Psoas muscle (tissue), 8 donors: ENCODE measurements around the gene SH3RF2. TPM values are rescaled to one million over a fixed set of nuclear protein-coding genes. Genes with fewer than 3 reads are reported as not detected.

Source experiments
- ATAC-seq, 4 donors: fragments of 200-7000 bp; cut with Tn5 transposase; one replicate each; pipeline ENCODE4 v1.9.1; 2020; ENCODE audit warnings: moderate library complexity in 3 of 4, mild to moderate bottlenecking in 2 of 4
- DNase-seq, 2 donors: peaks; one replicate each; pipeline ENCODE4 v3.0.0-alpha.2; 2020
- H3K27ac ChIP-seq: fragments of 200-600 bp; one replicate; pipeline ENCODE4 v1.8.0; 2022
- H3K27me3 ChIP-seq, 3 donors: fragments of 200-600 bp in 1 of 3; one replicate each; pipeline versions ENCODE4 v1.6.1 to v1.8.0; 2013 to 2022; ENCODE audit warnings: low read length in 2 of 3, mild to moderate bottlenecking in 2 of 3, moderate library complexity in 1 of 3; ENCODE audit not compliant: insufficient read depth in 3 of 3
- H3K36me3 ChIP-seq, 2 donors: fragments of 200-600 bp in 1 of 2; one replicate each; pipeline versions ENCODE4 v1.6.1 to v1.8.0; 2013 to 2022; ENCODE audit warnings: low read depth in 1 of 2, mild to moderate bottlenecking in 1 of 2, moderate library complexity in 1 of 2; ENCODE audit not compliant: insufficient read depth in 1 of 2
- H3K4me1 ChIP-seq: fragments of 200-600 bp; one replicate; pipeline ENCODE4 v1.8.0; 2022
- H3K4me3 ChIP-seq: fragments of 200-600 bp; one replicate; pipeline ENCODE4 v1.8.0; 2022; ENCODE audit warnings: mild to moderate bottlenecking
- H3K9me3 ChIP-seq: fragments of 200-600 bp; one replicate; pipeline ENCODE4 v1.8.0; 2022
- CTCF ChIP-seq: fragments of 200-600 bp; IDR thresholded peaks from one replicate; pipeline ENCODE4 v1.8.0; 2022; ENCODE audit warnings: antibody characterized with exemption
- WGBS, 3 donors: extraction: QIAGEN DNeasy Blood & Tissue Kit; methylation state at CpG; one replicate each; pipeline versions ENCODE4 v1.1.6 to v1.1.7; 2013; 5-methylcytosine and 5-hydroxymethylcytosine counted together
- intact Hi-C, 2 donors: fragments of 100-400 bp; cut with DNase I; formaldehyde crosslinking; loops; one replicate each; pipeline versions ENCODE4 v1.11.0 to v1.14.2; 2022
- polyA plus RNA-seq, 3 donors: library from polyadenylated mRNA; stranded (reverse); fragments of 200-250 nt; gene quantifications; one replicate each; pipeline ENCODE4 v1.2.3, GENCODE V29; 2013
- total RNA-seq, 4 donors: library from RNA; stranded (reverse); fragmentation: NEBNext Ultra II Directional in 2 of 4; extraction: Animal tissue kit (Norgen Biotek cat#: 25700) in 2 of 4; gene quantifications; one replicate each; pipeline versions ENCODE4 v1.2.1 to v1.2.4, GENCODE V29; 2021 to 2023
- donor health status: healthy with polysubstance abuse.
- donor health status: DM: no; HTN: no; CAD: no; lungs with moderate emphysema.
- donor health status: Bipolar disorder and iron deficiency.
- donor health status: healthy.
- donor health status: DM: yes; HTN: yes; CAD: no.
- donor health status: DM: no; HTN: no; CAD: no.
- donor health status: DM: no; HTN: no; CAD: no.
- donor health status: DM: yes; HTN: yes; CAD: no.

Gene SH3RF2
- total and polyA plus RNA-seq, 7 donors = 1.1 to 64.1 (median 24.3) TPM

- no peak overlapping the region for H3K4me3 ChIP-seq
- no peaks in the 10 kb centered on the region for H3K36me3 ChIP-seq
- H3K4me1 ChIP-seq = no peaks in the 10 kb centered on the region
- ATAC-seq (no peak), DNase-seq (no peak)
- no peaks in the 10 kb centered on the region for H3K9me3 ChIP-seq
- 78 to 83% (median 80%) methylated on average over 5 of the region's 5 CpGs for WGBS, 3 donors
- intact Hi-C loops = loop anchor here in 1 of 2 donors (10.0 kb wide), 2 partner anchors 345 to 375 kb away; no protein-coding TSS in a partner anchor
- peaks cover 0 to 4% (median 0%) of the 10 kb centered on the region in 3 donors for H3K27me3 ChIP-seq
- H3K27ac ChIP-seq = no peak overlapping the region
- TF ChIP-seq CTCF = no peak
Observed at GRCh38 chr5:146050086-146050485, 113.7 kb downstream of the SH3RF2 start.

- H3K4me1 ChIP-seq = no peaks in the 10 kb centered on the region
- WGBS, 3 donors = 42 to 68% (median 55%) methylated on average over 3 of the region's 3 CpGs
- DNase-seq (no peak), ATAC-seq (peak in 1 of 4 donors; percentile 60)
- TF ChIP-seq CTCF = no peak
- H3K9me3 ChIP-seq = no peaks in the 10 kb centered on the region
- H3K27me3 ChIP-seq = peaks cover 0 to 4% (median 0%) of the 10 kb centered on the region in 3 donors
- peaks cover 0 to 9% of the 10 kb centered on the region in 2 donors for H3K36me3 ChIP-seq
- H3K27ac ChIP-seq = no peak overlapping the region
- intact Hi-C loops = loop anchor here in 1 of 2 donors (10.0 kb wide), 2 partner anchors 347 to 377 kb away; no protein-coding TSS in a partner anchor
- H3K4me3 ChIP-seq = no peak overlapping the region
Observed at GRCh38 chr5:146051678-146052077, 115.3 kb downstream of the SH3RF2 start.

- ATAC-seq (no peak), DNase-seq (no peak)
- H3K27me3 ChIP-seq = peaks cover 0 to 4% (median 0%) of the 10 kb centered on the region in 3 donors
- H3K27ac ChIP-seq = no peak overlapping the region
- intact Hi-C loops = loop anchor here in 1 of 2 donors (10.0 kb wide), 2 partner anchors 348 to 378 kb away; no protein-coding TSS in a partner anchor
- TF ChIP-seq CTCF = no peak
- H3K4me3 ChIP-seq = no peak overlapping the region
- H3K36me3 ChIP-seq = peaks cover 0 to 17% of the 10 kb centered on the region in 2 donors
- no peaks in the 10 kb centered on the region for H3K4me1 ChIP-seq
- H3K9me3 ChIP-seq = no peaks in the 10 kb centered on the region
Observed at GRCh38 chr5:146052780-146053179, 116.4 kb downstream of the SH3RF2 start.

- Histone ChIP-seq H3K36me3 (peaks cover 0 to 32% of the 10 kb centered on the region in 2 donors), H3K9me3 (no peaks in the 10 kb centered on the region), H3K27ac (no peak overlapping the region), H3K27me3 (no peaks in the 10 kb centered on the region), H3K4me3 (no peak overlapping the region), H3K4me1 (no peaks in the 10 kb centered on the region)
- DNase-seq (no peak), ATAC-seq (no peak)
- WGBS, 3 donors = 56 to 72% (median 66%) methylated on average over 2 of the region's 2 CpGs
- no peak for TF ChIP-seq CTCF
- intact Hi-C loops = loop anchor here in 1 of 2 donors (10.0 kb wide), 2 partner anchors 351 to 381 kb away; no protein-coding TSS in a partner anchor
Observed at GRCh38 chr5:146055432-146055831, 119.1 kb downstream of the SH3RF2 start.
